Activated naive CD4-positive, alpha-beta T cell treated with anti-CD3 and anti-CD28 coated beads, Interleukin-2, amount 10 ng/mL, durations not matched to agents 7 days and 5 days (primary cell): ENCODE data around the gene IGF1.

Experiments
- CTCF ChIA-PET: fragments of 350-600 bp; sonication (Branson Sonifier 250); formaldehyde crosslinking; loops from one replicate; lab custom pipeline; 2021; ENCODE audit warnings: antibody characterized with exemption; lab: Charles Lee
- DNase-seq: peaks from one replicate; pipeline ENCODE4 v3.0.0-alpha.2; 2020
- H3K27ac Mint-ChIP-seq: one replicate; pipeline ENCODE4 v1.8.0; 2021; ENCODE audit warnings: mild to moderate bottlenecking, moderate library complexity, mixed read lengths
- H3K27me3 Mint-ChIP-seq: one replicate; pipeline ENCODE4 v1.8.0; 2021; ENCODE audit warnings: mild to moderate bottlenecking, mixed read lengths
- H3K36me3 Mint-ChIP-seq: one replicate; pipeline ENCODE4 v1.8.0; 2021; ENCODE audit warnings: mixed read lengths
- H3K4me1 Mint-ChIP-seq: one replicate; pipeline ENCODE4 v1.8.0; 2021; ENCODE audit warnings: mixed read lengths
- H3K4me3 Mint-ChIP-seq: one replicate; pipeline ENCODE4 v1.8.0; 2021; ENCODE audit warnings: mild to moderate bottlenecking, moderate library complexity, mixed read lengths
- H3K9me3 Mint-ChIP-seq: one replicate; pipeline ENCODE4 v1.8.0; 2021; ENCODE audit warnings: mixed read lengths

Gene IGF1

DNA sequence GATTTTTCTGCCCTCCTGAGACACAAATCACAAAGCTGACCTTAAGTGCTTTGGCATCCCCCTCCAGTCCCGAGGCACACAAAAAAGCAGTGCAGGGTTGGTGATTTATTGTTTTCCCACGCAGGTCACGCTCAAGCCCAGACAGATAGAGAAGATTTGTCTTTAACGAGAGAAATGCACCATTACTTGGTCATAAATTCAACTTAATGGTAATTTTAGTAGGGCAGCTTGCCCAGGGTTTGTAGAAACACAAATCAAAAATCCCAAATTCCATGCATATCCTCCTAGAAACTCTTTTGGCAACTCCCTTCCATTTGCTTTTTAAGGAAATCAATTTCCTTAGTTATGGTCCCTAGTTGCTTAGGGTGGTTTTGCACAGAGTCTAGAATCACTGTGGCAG, 132.6 kb downstream of the IGF1 start:
- no peaks in the 10 kb centered on the region for H3K27me3 Mint-ChIP-seq

More for the DNA sequence above, 132.6 kb downstream of the IGF1 start:
- peaks cover 7% of the 10 kb centered on the region for H3K9me3 Mint-ChIP-seq
- H3K36me3 Mint-ChIP-seq = no peaks in the 10 kb centered on the region
- H3K27ac Mint-ChIP-seq = no peak overlapping the region
- CTCF ChIA-PET = no interaction called here
- no peak overlapping the region for H3K4me3 Mint-ChIP-seq
- DNase-seq = no peak
- H3K4me1 Mint-ChIP-seq = no peaks in the 10 kb centered on the region
